ENCODE results near the gene MAB21L4. TPM values are rescaled to one million over a fixed set of nuclear protein-coding genes. Genes with fewer than 3 reads are reported as not detected.

The MAB21L4 gene
- total RNA-seq, 4 donors from 2014 or later: 4.9 to 11.6 (median 9.8) TPM; not detected in 1

DNA sequence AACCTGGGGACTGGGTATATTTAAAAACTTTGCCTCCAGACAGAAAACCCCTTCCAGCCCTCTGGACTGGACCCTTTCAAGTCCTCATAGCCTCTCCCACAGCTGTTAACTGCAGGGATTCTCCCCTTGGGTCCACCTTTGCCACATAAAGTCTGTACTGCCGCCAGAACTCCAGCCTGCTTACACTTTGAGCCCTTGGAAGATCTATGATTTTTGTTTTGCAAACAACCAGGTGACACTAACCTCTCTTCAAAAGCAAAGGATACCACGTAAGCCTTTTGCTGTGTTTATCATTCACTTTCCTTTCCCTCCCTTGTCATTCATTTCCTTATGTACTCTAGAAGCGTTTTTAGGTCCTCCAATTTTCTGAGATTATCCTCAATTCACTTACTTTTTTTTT lies 31.5 kb downstream of the MAB21L4 start:
- DNase-seq: no peak
- Histone ChIP-seq H3K4me3 (no peak overlapping the region), H3K27me3 (no peaks in the 10 kb centered on the region), H3K36me3 (no peaks in the 10 kb centered on the region), H3K4me1 (peaks cover 0 to 9% (median 1%) of the 10 kb centered on the region in 4 donors), H3K9me3 (no peaks in the 10 kb centered on the region), H3K27ac (no peak overlapping the region)
- TF ChIP-seq POLR2A (IDR thresholded peaks at IDR 0.05) (no peak), EP300 (IDR thresholded peaks at IDR 0.05; ENCODE audit: low read depth) (no peak), POLR2AphosphoS5 (IDR thresholded peaks at IDR 0.05) (no peak)
- TF ChIP-seq, protein P1, sequence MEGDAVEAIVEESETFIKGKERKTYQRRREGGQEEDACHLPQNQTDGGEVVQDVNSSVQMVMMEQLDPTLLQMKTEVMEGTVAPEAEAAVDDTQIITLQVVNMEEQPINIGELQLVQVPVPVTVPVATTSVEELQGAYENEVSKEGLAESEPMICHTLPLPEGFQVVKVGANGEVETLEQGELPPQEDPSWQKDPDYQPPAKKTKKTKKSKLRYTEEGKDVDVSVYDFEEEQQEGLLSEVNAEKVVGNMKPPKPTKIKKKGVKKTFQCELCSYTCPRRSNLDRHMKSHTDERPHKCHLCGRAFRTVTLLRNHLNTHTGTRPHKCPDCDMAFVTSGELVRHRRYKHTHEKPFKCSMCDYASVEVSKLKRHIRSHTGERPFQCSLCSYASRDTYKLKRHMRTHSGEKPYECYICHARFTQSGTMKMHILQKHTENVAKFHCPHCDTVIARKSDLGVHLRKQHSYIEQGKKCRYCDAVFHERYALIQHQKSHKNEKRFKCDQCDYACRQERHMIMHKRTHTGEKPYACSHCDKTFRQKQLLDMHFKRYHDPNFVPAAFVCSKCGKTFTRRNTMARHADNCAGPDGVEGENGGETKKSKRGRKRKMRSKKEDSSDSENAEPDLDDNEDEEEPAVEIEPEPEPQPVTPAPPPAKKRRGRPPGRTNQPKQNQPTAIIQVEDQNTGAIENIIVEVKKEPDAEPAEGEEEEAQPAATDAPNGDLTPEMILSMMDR (IDR thresholded peaks at IDR 0.05): no peak
- in situ Hi-C loops (cut with MboI; ENCODE audit: low pct_ligation_motif_present in 1 of 4, low pct_unique_long_range_greater_than_20kb in 1 of 4, low sequenced_read_pairs in 3 of 4) (no loop called here), intact Hi-C loops (cut with DNase I; ENCODE audit: low total_unique reads) (no loop called here)
- WGBS, 2 donors (ENCODE audit: low coverage in 1 of 2): 51 to 52% methylated on average over 3 of the region's 3 CpGs

DNA sequence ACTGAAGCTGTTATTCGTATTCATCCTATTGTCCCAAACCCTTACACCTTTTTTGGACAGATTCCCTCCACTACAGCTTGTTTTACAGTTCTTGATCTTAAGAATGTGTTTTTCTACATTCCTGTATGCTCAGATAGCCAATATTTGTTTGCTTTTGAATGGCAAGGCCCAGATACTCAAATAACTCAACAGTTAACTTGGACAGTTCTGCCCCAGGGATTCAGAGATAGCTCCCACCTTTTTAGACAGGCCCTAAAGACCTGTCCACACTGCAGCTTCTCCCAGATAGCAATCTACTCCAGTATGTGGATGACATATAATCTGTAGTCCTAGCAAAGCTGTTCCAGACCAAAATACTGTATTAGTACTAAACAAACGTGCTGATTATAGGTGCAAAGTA lies 34.4 kb downstream of the MAB21L4 start:
- DNase-seq: no peak
- intact Hi-C loops (cut with DNase I; ENCODE audit: low total_unique reads) (no loop called here), in situ Hi-C loops (cut with MboI; ENCODE audit: low pct_ligation_motif_present in 1 of 4, low pct_unique_long_range_greater_than_20kb in 1 of 4, low sequenced_read_pairs in 3 of 4) (no loop called here)
- Histone ChIP-seq H3K4me3 (no peak overlapping the region), H3K9me3 (no peaks in the 10 kb centered on the region), H3K4me1 (peaks cover 0 to 6% (median 0%) of the 10 kb centered on the region in 4 donors), H3K27ac (no peak overlapping the region), H3K27me3 (no peaks in the 10 kb centered on the region), H3K36me3 (no peaks in the 10 kb centered on the region)
- no peak for TF ChIP-seq POLR2A (IDR thresholded peaks at IDR 0.05)
- TF ChIP-seq EP300 (IDR thresholded peaks at IDR 0.05; ENCODE audit: low read depth): no peak
- TF ChIP-seq POLR2AphosphoS5 (IDR thresholded peaks at IDR 0.05): no peak
- TF ChIP-seq, protein P1 (IDR thresholded peaks at IDR 0.05): no peak
- WGBS, 2 donors (ENCODE audit: low coverage in 1 of 2): 67 to 81% methylated on average over 1 to 2 of the region's 2 CpGs

DNA sequence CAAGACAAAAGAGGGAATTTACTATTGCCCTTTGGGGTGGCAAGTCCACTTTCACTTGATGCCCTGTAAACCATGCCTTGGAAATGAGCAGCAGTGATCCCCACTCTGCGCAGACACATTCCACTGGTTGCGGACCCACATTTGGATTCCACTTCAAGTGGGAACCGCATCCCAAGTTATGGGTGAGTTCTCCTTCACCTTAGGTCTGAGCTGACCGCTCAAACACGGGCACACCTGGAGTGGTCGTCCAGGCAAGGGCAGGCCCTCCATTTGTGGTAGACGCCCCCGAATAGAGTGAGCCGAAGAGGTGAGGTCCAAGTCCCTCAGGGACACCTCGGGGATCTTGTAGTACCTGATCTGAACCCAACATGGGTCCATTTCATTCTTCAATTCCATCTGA lies 37.1 kb downstream of the MAB21L4 start:
- no peak overlapping the region for H3K27ac ChIP-seq
- H3K27me3 ChIP-seq: no peaks in the 10 kb centered on the region
- no peaks in the 10 kb centered on the region for H3K36me3 ChIP-seq
- H3K4me3 ChIP-seq: no peak overlapping the region
- WGBS, 2 donors (ENCODE audit: low coverage in 1 of 2): 82 to 96% methylated on average over 4 to 10 of the region's 10 CpGs
- H3K4me1 ChIP-seq: peaks cover 0 to 6% (median 0%) of the 10 kb centered on the region in 4 donors
- intact Hi-C loops (cut with DNase I; ENCODE audit: low total_unique reads) (no loop called here), in situ Hi-C loops (cut with MboI; ENCODE audit: low pct_ligation_motif_present in 1 of 4, low pct_unique_long_range_greater_than_20kb in 1 of 4, low sequenced_read_pairs in 3 of 4) (no loop called here)
- no peak for DNase-seq
- TF ChIP-seq, protein P1 (IDR thresholded peaks at IDR 0.05): no peak
- TF ChIP-seq POLR2A (IDR thresholded peaks at IDR 0.05) (no peak), POLR2AphosphoS5 (IDR thresholded peaks at IDR 0.05) (no peak), EP300 (IDR thresholded peaks at IDR 0.05; ENCODE audit: low read depth) (no peak)
- H3K9me3 ChIP-seq: no peaks in the 10 kb centered on the region

DNA sequence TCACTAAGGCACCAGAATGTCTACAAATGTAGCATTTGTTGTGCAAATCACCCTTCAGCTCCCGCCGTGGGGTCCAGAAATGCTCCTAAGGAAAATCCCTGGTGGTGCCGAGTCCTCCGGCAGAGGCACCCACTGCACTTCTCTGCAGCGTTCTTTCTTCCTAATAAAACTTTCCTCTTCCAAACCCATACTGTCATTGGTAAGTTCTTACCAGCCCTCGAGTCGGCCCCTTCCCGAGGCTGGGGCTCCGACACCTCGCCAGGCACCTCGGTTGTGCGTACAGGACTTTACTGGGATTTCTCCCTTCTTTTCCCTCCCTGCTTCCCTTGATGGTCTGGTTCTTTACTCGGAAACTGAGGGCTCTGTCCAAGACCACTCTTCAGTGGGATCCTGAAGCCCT lies 37.6 kb downstream of the MAB21L4 start:
- TF ChIP-seq, protein P1 (IDR thresholded peaks at IDR 0.05): no peak
- TF ChIP-seq POLR2A (IDR thresholded peaks at IDR 0.05) (no peak), EP300 (IDR thresholded peaks at IDR 0.05; ENCODE audit: low read depth) (no peak), POLR2AphosphoS5 (IDR thresholded peaks at IDR 0.05) (no peak)
- 82 to 89% methylated on average over 13 of the region's 13 CpGs for WGBS, 2 donors (ENCODE audit: low coverage in 1 of 2)
- intact Hi-C loops (cut with DNase I; ENCODE audit: low total_unique reads): no loop called here
- Histone ChIP-seq H3K36me3 (no peaks in the 10 kb centered on the region), H3K4me3 (no peak overlapping the region), H3K27me3 (no peaks in the 10 kb centered on the region), H3K9me3 (no peaks in the 10 kb centered on the region), H3K27ac (no peak overlapping the region), H3K4me1 (peaks cover 0 to 6% (median 0%) of the 10 kb centered on the region in 4 donors)
- DNase-seq: no peak
- in situ Hi-C loops (cut with MboI; ENCODE audit: low pct_ligation_motif_present in 1 of 4, low pct_unique_long_range_greater_than_20kb in 1 of 4, low sequenced_read_pairs in 3 of 4): no loop called here

All from transverse colon (tissue), 4 donors.